Fibroblast of lung (primary cell): Measurements from ENCODE around the gene TMEM250. TPM values are rescaled to one million over a fixed set of nuclear protein-coding genes. Genes with fewer than 3 reads are reported as not detected.

Experiments
- DNase-seq, 2 donors: peaks; one replicate each; pipeline versions ENCODE4 v3.0.0 to v3.0.0-alpha.2; 2010; ENCODE audit warnings: low read depth in 2 of 2
- H2AFZ ChIP-seq: 2 replicates; pipeline ENCODE4 v1.5.1; 2012; ENCODE audit warnings: low read length, control low read depth, inconsistent platforms
- H3K27ac ChIP-seq: 2 replicates; pipeline ENCODE4 v1.5.1; 2011; ENCODE audit warnings: low read length, control low read depth; ENCODE audit not compliant: insufficient read depth
- H3K27me3 ChIP-seq: 2 replicates; pipeline ENCODE4 v1.5.1; 2011; ENCODE audit warnings: mild to moderate bottlenecking, low read length; ENCODE audit not compliant: control insufficient read depth, insufficient read depth
- H3K36me3 ChIP-seq: 2 replicates; pipeline ENCODE4 v1.5.1; 2011; ENCODE audit warnings: low read length; ENCODE audit not compliant: control insufficient read depth, insufficient read depth
- H3K4me1 ChIP-seq: 2 replicates; pipeline ENCODE4 v1.5.1; 2011; ENCODE audit warnings: low read length; ENCODE audit not compliant: control insufficient read depth, insufficient read depth; ENCODE audit errors: extremely low read depth
- H3K4me2 ChIP-seq: 2 replicates; pipeline ENCODE4 v1.5.1; 2011; ENCODE audit warnings: low read length, control low read depth; ENCODE audit not compliant: insufficient read depth; ENCODE audit errors: extremely low read depth
- H3K4me3 ChIP-seq, 4 experiments: fragments of 200-600 bp in 1 of 4; sonication (generic) in 1 of 4; replicated peaks in 1 of 4; 2 replicates each; pipeline ENCODE4 v1.5.1; 2011 to 2016; ENCODE audit warnings: low read length in 4 of 4, low read depth in 3 of 4, mild to moderate bottlenecking in 3 of 4, control low read depth in 2 of 4, inconsistent platforms in 1 of 4, mixed read lengths in 1 of 4; ENCODE audit not compliant: insufficient read depth in 1 of 4; ENCODE audit errors: control extremely low read depth in 1 of 4
- H3K79me2 ChIP-seq: 2 replicates; pipeline ENCODE4 v1.5.1; 2012; ENCODE audit warnings: mild to moderate bottlenecking, low read length, inconsistent platforms; ENCODE audit not compliant: control insufficient read depth, insufficient read depth
- H3K9ac ChIP-seq: 2 replicates; pipeline ENCODE4 v1.5.1; 2011; ENCODE audit warnings: mild to moderate bottlenecking, low read length, control low read depth; ENCODE audit not compliant: insufficient read depth
- H3K9me3 ChIP-seq: 2 replicates; pipeline ENCODE4 v1.5.1; 2012; ENCODE audit warnings: low read depth, low read length; ENCODE audit not compliant: control insufficient read depth, insufficient read depth
- H4K20me1 ChIP-seq: 2 replicates; pipeline ENCODE4 v1.5.1; 2011; ENCODE audit warnings: low read length; ENCODE audit not compliant: control insufficient read depth, insufficient read depth; ENCODE audit errors: extremely low read depth
- EZH2 ChIP-seq: IDR thresholded peaks from 2 replicates; pipeline ENCODE4 v1.5.1; 2012; ENCODE audit warnings: low read length, control low read depth, mild to moderate bottlenecking; ENCODE audit errors: missing control alignments
- polyA plus RNA-seq, 2 donors: library from polyadenylated mRNA; depleted of rRNA in 1 of 2; stranded (reverse) in 1 of 2; unstranded in 1 of 2; fragments of >200 nt; gene quantifications; 2 replicates each; pipeline ENCODE4 v1.2.1, GENCODE V29; 2011 to 2012; ENCODE audit warnings: missing spikeins in 1 of 2
- total RNA-seq: library from RNA; depleted of rRNA; stranded (reverse); fragments of >200 nt; gene quantifications from 2 replicates; pipeline ENCODE4 v1.2.1, GENCODE V29; 2014
- TF ChIP-seq, protein P1 (sequence below), 2 donors: IDR thresholded peaks in 1 of 2; conservative IDR thresholded peaks in 1 of 2; 1 replicate in 1 of 2; 2 replicates in 1 of 2; pipeline ENCODE4 v1.5.1; 2011 to 2012; ENCODE audit warnings: low read length in 2 of 2, control low read depth in 1 of 2, inconsistent platforms in 1 of 2, low read depth in 1 of 2, mild to moderate bottlenecking in 1 of 2

Gene TMEM250
- total and polyA plus RNA-seq, 2 donors (not counting 1 experiment from before 2014, with no cell fraction given): 13.3 to 43.3 TPM

DNA sequence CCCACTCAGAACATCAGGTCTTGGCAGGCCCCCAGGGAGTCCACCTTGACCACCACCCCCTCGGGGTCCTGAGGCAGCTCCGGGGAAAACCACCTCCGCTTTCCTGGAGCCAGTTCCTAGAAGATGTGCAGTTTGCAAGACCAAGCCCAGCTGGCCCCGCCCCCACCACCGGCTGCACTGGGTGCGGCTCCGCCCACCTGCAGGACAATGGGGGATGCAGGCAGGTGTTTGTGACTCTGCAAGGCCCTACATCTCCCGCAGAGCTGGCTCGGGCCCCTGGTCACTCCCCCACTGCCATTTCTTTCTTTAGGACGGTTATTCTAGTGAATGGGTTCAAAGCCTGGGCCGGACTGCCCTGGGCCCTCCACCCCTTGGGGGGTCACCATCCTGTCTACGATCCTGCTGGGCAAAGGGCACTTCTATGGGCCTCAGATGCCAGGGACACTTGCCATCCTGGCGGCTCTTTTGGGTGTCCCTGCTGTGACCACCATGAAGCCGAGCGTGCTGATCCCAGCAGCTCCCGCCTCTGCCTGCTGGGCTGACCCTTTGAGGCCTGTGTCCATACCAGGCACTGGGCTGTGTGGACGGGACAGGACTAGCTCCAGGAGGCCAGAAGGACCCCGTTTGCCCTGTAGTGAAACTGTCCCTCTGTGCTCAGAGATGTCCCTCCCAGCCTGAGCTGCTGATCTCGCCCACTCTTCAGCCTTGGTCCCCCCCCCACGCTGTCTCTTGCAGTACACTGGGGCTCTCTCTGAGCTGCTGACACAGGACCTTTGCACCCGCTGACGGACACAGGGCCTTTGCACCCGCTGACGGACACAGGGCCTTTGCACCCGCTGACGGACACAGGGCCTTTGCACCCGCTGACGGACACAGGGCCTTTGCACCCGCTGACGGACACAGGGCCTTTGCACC lies 17.7 kb downstream of the TMEM250 start:
- TF ChIP-seq, protein P1, sequence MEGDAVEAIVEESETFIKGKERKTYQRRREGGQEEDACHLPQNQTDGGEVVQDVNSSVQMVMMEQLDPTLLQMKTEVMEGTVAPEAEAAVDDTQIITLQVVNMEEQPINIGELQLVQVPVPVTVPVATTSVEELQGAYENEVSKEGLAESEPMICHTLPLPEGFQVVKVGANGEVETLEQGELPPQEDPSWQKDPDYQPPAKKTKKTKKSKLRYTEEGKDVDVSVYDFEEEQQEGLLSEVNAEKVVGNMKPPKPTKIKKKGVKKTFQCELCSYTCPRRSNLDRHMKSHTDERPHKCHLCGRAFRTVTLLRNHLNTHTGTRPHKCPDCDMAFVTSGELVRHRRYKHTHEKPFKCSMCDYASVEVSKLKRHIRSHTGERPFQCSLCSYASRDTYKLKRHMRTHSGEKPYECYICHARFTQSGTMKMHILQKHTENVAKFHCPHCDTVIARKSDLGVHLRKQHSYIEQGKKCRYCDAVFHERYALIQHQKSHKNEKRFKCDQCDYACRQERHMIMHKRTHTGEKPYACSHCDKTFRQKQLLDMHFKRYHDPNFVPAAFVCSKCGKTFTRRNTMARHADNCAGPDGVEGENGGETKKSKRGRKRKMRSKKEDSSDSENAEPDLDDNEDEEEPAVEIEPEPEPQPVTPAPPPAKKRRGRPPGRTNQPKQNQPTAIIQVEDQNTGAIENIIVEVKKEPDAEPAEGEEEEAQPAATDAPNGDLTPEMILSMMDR (conservative IDR thresholded peaks at IDR 0.05 in 1 of 2, IDR thresholded peaks at IDR 0.05 in 1 of 2; ENCODE audit: low read depth in 1 of 2, low read length in 2 of 2): no peak
- no peak for TF ChIP-seq EZH2
- Histone ChIP-seq H3K4me3 (no peak overlapping the region), H3K27ac (no peak overlapping the region), H3K79me2 (no peaks in the 10 kb centered on the region), H4K20me1 (no peaks in the 10 kb centered on the region), H3K9me3 (no peaks in the 10 kb centered on the region), H3K4me2 (no peak overlapping the region), H3K36me3 (no peaks in the 10 kb centered on the region), H3K27me3 (no peaks in the 10 kb centered on the region), H2AFZ (no peak overlapping the region), H3K9ac (no peak overlapping the region), H3K4me1 (peaks cover 12% of the 10 kb centered on the region)
- DNase-seq: no peak

DNA sequence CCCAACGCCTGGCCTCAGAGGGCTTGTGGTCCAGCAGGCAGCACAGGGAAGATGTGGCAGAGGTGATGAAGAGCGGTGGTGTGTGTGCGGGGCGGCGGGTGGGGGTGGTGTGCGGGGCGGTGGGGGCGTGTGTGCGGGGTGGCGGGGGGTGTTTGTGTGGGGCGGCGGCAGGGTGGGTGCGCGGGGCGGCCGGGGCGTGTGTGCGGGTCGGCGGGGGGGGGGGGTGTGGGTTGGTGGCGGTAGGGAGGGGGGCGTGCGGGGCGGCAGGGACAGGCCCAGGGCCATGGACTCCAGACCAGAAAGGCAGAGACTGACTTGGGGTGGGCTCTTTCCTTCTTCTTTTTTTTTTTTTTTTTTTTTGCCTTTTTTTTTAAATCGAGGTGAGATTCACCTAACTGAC lies 19.1 kb downstream of the TMEM250 start:
- Histone ChIP-seq H3K4me2 (no peak overlapping the region), H3K36me3 (no peaks in the 10 kb centered on the region), H3K9me3 (no peaks in the 10 kb centered on the region), H3K27me3 (no peaks in the 10 kb centered on the region), H2AFZ (no peak overlapping the region), H3K27ac (no peak overlapping the region), H3K4me3 (no peak overlapping the region), H3K9ac (no peak overlapping the region), H4K20me1 (no peaks in the 10 kb centered on the region), H3K79me2 (peaks cover under 1% of the 10 kb centered on the region), H3K4me1 (peaks cover 3% of the 10 kb centered on the region)
- TF ChIP-seq EZH2: no peak
- TF ChIP-seq, protein P1 (conservative IDR thresholded peaks at IDR 0.05 in 1 of 2, IDR thresholded peaks at IDR 0.05 in 1 of 2; ENCODE audit: low read depth in 1 of 2, low read length in 2 of 2): no peak
- no peak for DNase-seq

DNA sequence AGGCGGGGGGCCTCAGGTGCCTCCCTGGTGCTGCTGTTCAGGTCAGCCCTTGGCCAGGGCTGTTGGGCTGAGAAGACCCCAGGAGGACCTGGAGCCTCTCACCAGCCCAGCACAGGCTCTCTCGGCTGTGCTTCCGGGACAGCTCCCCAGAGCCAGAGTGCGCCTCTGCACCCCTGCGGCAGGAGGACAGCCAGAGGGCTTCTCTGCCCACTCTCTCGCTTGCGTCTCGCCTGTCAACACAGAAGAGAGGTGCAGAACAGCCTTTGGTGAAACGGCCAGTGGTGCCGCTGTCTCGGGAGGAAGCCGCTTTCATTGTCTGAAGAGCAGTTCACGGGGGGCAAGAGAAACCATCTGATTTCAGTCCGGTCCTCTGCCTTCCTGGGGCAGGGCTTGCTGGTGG lies 19.8 kb downstream of the TMEM250 start:
- Histone ChIP-seq H3K79me2 (peaks cover 7% of the 10 kb centered on the region), H3K4me2 (no peak overlapping the region), H3K4me1 (peaks cover 3% of the 10 kb centered on the region), H3K27ac (no peak overlapping the region), H3K9ac (no peak overlapping the region), H3K9me3 (no peaks in the 10 kb centered on the region), H4K20me1 (no peaks in the 10 kb centered on the region), H3K36me3 (no peaks in the 10 kb centered on the region), H2AFZ (no peak overlapping the region), H3K27me3 (no peaks in the 10 kb centered on the region), H3K4me3 (no peak overlapping the region)
- no peak for DNase-seq
- TF ChIP-seq, protein P1 (conservative IDR thresholded peaks at IDR 0.05 in 1 of 2, IDR thresholded peaks at IDR 0.05 in 1 of 2; ENCODE audit: low read depth in 1 of 2, low read length in 2 of 2): peak in 1 of 2 donors; percentile 5
- TF ChIP-seq EZH2: no peak
